IMR-90 (cell line): ENCODE data around the gene CD27. TPM values are rescaled to one million over a fixed set of nuclear protein-coding genes. Genes with fewer than 3 reads are reported as not detected.
A peak's percentile ranks its signal among the peaks of the same experiment; 100 is the strongest.

Source experiments
- ATAC-seq: fragments of 200-7000 bp; cut with Tn5 transposase; 2 replicates; pipeline ENCODE4 v1.9.1; 2020; ENCODE audit warnings: low read depth, mild to moderate bottlenecking, moderate library complexity
- BruUV-seq: library from RNA; stranded (reverse); fragments of 400-500 nt; replicated peaks from 2 replicates; lab custom pipeline; 2021; lab: Mats Ljungman, UMichigan
- CTCF ChIA-PET: fragments of 300-600 bp; formaldehyde crosslinking; extraction: SDS; loops from one replicate; lab custom pipeline; 2021; ENCODE audit warnings: antibody characterized with exemption; lab: Yijun Ruan, JAX
- POLR2A ChIA-PET: fragments of 300-600 bp; sonication (Branson Sonifier 250); formaldehyde crosslinking; loops from one replicate; lab custom pipeline; 2022; ENCODE audit warnings: antibody characterized with exemption; ENCODE audit not compliant: unreplicated experiment; lab: Charles Lee
- DNase-seq: peaks from one replicate; pipeline ENCODE4 v3.0.0; 2013
- H2AFZ ChIP-seq: replicated peaks from 2 replicates; pipeline ENCODE3; 2013; ENCODE audit warnings: low read length, mild to moderate bottlenecking; ENCODE audit not compliant: poor library complexity
- H2AK5ac ChIP-seq: 2 replicates; pipeline ENCODE4 v1.6.1; 2013; ENCODE audit warnings: low read depth, low read length, inconsistent platforms
- H2AK9ac ChIP-seq: replicated peaks from 2 replicates; pipeline ENCODE3; 2013; ENCODE audit warnings: mild to moderate bottlenecking, low read depth, low read length, moderate library complexity; ENCODE audit not compliant: poor library complexity
- H2BK120ac ChIP-seq: 2 replicates; pipeline ENCODE4 v1.6.1; 2013; ENCODE audit warnings: low read depth, low read length, inconsistent platforms
- H2BK15ac ChIP-seq: 3 replicates; pipeline ENCODE4 v1.6.1; 2013; ENCODE audit warnings: low read depth, low read length, inconsistent platforms
- H2BK20ac ChIP-seq: 2 replicates; pipeline ENCODE4 v1.6.1; 2013; ENCODE audit warnings: low read depth, mild to moderate bottlenecking, inconsistent platforms, low read length, moderate library complexity
- H2BK5ac ChIP-seq: 2 replicates; pipeline ENCODE4 v1.6.1; 2013; ENCODE audit warnings: mild to moderate bottlenecking, low read depth, low read length, inconsistent platforms; ENCODE audit not compliant: poor library complexity, severe bottlenecking
- H3K14ac ChIP-seq: replicated peaks from 2 replicates; pipeline ENCODE4 v1.6.1; 2013; ENCODE audit warnings: low read depth, low read length, inconsistent platforms
- H3K18ac ChIP-seq: 2 replicates; pipeline ENCODE4 v1.6.1; 2013; ENCODE audit warnings: low read depth, low read length, control low read depth
- H3K23ac ChIP-seq: 2 replicates; pipeline ENCODE4 v1.6.1; 2013; ENCODE audit warnings: low read depth, low read length, inconsistent platforms
- H3K27ac ChIP-seq: 2 replicates; pipeline ENCODE4 v1.5.1; 2013; ENCODE audit warnings: mild to moderate bottlenecking, control low read depth, low read length; ENCODE audit not compliant: insufficient read depth
- H3K27me3 ChIP-seq: 2 replicates; pipeline ENCODE4 v1.6.1; 2013; ENCODE audit warnings: low read length; ENCODE audit not compliant: control insufficient read depth, insufficient read depth
- H3K36me3 ChIP-seq: 2 replicates; pipeline ENCODE4 v1.6.1; 2013; ENCODE audit warnings: low read length, mixed read lengths; ENCODE audit not compliant: control insufficient read depth, insufficient read depth
- H3K4ac ChIP-seq: 2 replicates; pipeline ENCODE4 v1.6.1; 2013; ENCODE audit warnings: low read depth, low read length, inconsistent platforms
- H3K4me1 ChIP-seq: 2 replicates; pipeline ENCODE4 v1.6.1; 2013; ENCODE audit warnings: low read length, mixed read lengths; ENCODE audit not compliant: control insufficient read depth, insufficient read depth
- H3K4me2 ChIP-seq: 2 replicates; pipeline ENCODE4 v1.6.1; 2013; ENCODE audit warnings: low read depth, mild to moderate bottlenecking, control low read depth, low read length, moderate library complexity
- H3K4me3 ChIP-seq: 2 replicates; pipeline ENCODE4 v1.5.1; 2013; ENCODE audit warnings: low read depth, mild to moderate bottlenecking, control low read depth, low read length, moderate library complexity; ENCODE audit not compliant: insufficient read depth
- H3K56ac ChIP-seq: 2 replicates; pipeline ENCODE4 v1.6.1; 2013; ENCODE audit warnings: low read length, inconsistent platforms; ENCODE audit not compliant: insufficient read depth; ENCODE audit errors: extremely low read depth
- H3K79me1 ChIP-seq, 2 experiments: 2 replicates each; pipeline ENCODE4 v1.6.1; 2013; ENCODE audit warnings: low read length in 2 of 2, inconsistent platforms in 1 of 2, low read depth in 1 of 2
- H3K9ac ChIP-seq: 2 replicates; pipeline ENCODE4 v1.6.1; 2013; ENCODE audit warnings: low read depth, low read length, control low read depth
- H3K9me1 ChIP-seq: 2 replicates; pipeline ENCODE4 v1.6.1; 2013; ENCODE audit warnings: low read length, inconsistent platforms; ENCODE audit not compliant: insufficient read depth
- H3K9me3 ChIP-seq: 2 replicates; pipeline ENCODE4 v1.6.1; 2013; ENCODE audit warnings: low read length; ENCODE audit not compliant: control insufficient read depth, insufficient read depth
- H4K20me1 ChIP-seq: 2 replicates; pipeline ENCODE4 v1.6.1; 2013; ENCODE audit warnings: low read length, inconsistent platforms; ENCODE audit not compliant: insufficient read depth
- H4K5ac ChIP-seq: 2 replicates; pipeline ENCODE4 v1.6.1; 2013; ENCODE audit warnings: mild to moderate bottlenecking, low read depth, low read length, control low read depth
- H4K8ac ChIP-seq, 2 experiments: 2 replicates each; pipeline ENCODE4 v1.6.1; 2013; ENCODE audit warnings: low read depth in 2 of 2, low read length in 2 of 2, control low read depth in 1 of 2, inconsistent platforms in 1 of 2
- H4K91ac ChIP-seq: 2 replicates; pipeline ENCODE4 v1.6.1; 2013; ENCODE audit warnings: low read depth, low read length, inconsistent platforms; ENCODE audit not compliant: insufficient read depth
- CHD1 ChIP-seq: IDR thresholded peaks from 2 replicates; pipeline ENCODE4 v1.6.1; 2012; ENCODE audit warnings: low read depth, low read length, improper control_type of control experiment
- MAZ ChIP-seq: IDR thresholded peaks from 2 replicates; pipeline ENCODE4 v1.6.1; 2012; ENCODE audit warnings: low read depth, mild to moderate bottlenecking, low read length, improper control_type of control experiment, moderate library complexity, borderline replicate concordance
- WGBS, 2 experiments: methylation state at CpG; one replicate each; pipeline versions ENCODE4 v1.1.5 to v1.1.7; 2013; ENCODE audit warnings: missing lambda C conversion rate in 2 of 2; ENCODE audit not compliant: insufficient read length in 1 of 2; ENCODE audit errors: extremely low coverage in 2 of 2; 5-methylcytosine and 5-hydroxymethylcytosine counted together
- dilution Hi-C: fragments of 300-500 bp; cut with HindIII; formaldehyde crosslinking; loops from one replicate; pipeline ENCODE4 v1.14.3; 2018; ENCODE audit warnings: low sequenced_read_pairs; ENCODE audit not compliant: unreplicated experiment
- in situ Hi-C: fragments of 300-500 bp; cut with MboI; formaldehyde crosslinking; loops from 3 replicates; pipeline ENCODE4 v1.14.3; 2019; ENCODE audit warnings: low sequenced_read_pairs, inconsistent platforms, mixed read lengths
- intact Hi-C: fragments of 100-400 bp; cut with micrococcal nuclease; formaldehyde crosslinking; loops from 2 replicates; pipeline ENCODE4 v1.10.0; 2022
- polyA plus RNA-seq, 3 experiments: library from polyadenylated mRNA; depleted of rRNA; stranded (reverse); fragments of >200 nt; gene quantifications; 2 replicates each; pipeline ENCODE4 v1.2.3, GENCODE V29; 2012; ENCODE audit warnings: low replicate concordance in 1 of 3
- total RNA-seq: library from RNA; depleted of rRNA; stranded (reverse); fragments of >200 nt; gene quantifications from 2 replicates; pipeline ENCODE4 v1.2.3, GENCODE V29; 2012

Gene CD27
- total and polyA plus RNA-seq, 2 of the 4 experiments (the other 2 are of a cell fraction), result 0.07 TPM; not detected in 1

GRCh38 chr12:6469609-6470374, 25.0 kb downstream of the CD27 start:
- peak overlapping the region; percentile 95 for H3K4me2 ChIP-seq
- H3K9me3 ChIP-seq, result no peaks in the 10 kb centered on the region
- intact Hi-C loops, result loop anchor here (2.0 to 5.0 kb wide), 2 partner anchors 71 to 272 kb away; no protein-coding TSS in a partner anchor
- no peak overlapping the region for H3K56ac ChIP-seq
- peaks cover 6% of the 10 kb centered on the region; the same call in 1 of the 2 replicates for H3K9me1 ChIP-seq
- peaks cover 10 to 39% of the 10 kb centered on the region in 2 experiments for H3K79me1 ChIP-seq
- no CpG with 5 or more reads among the region's 16 CpGs for WGBS, 2 experiments
- DNase-seq, result no peak
- H4K20me1 ChIP-seq, result peaks cover 17% of the 10 kb centered on the region
- H3K18ac ChIP-seq, result no peak overlapping the region; the same call in 1 of the 2 replicates
- no peak overlapping the region for H4K5ac ChIP-seq
- TF ChIP-seq MAZ, result no peak
- TF ChIP-seq CHD1, result no peak
- dilution Hi-C loops, result no loop called here
- H3K9ac ChIP-seq, result peak overlapping the region; percentile 88
- peak overlapping the region; percentile 84 for H3K27ac ChIP-seq
- peaks cover 4% of the 10 kb centered on the region for H3K4me1 ChIP-seq
- H2BK20ac ChIP-seq, result no peak overlapping the region
- peak overlapping the region; percentile 68; the same call in 1 of the 2 replicates for H3K4ac ChIP-seq
- H2BK15ac ChIP-seq, result no peak overlapping the region
- H2BK120ac ChIP-seq, result no peak overlapping the region
- no peaks in the 10 kb centered on the region for H3K27me3 ChIP-seq
- H4K8ac ChIP-seq, result no peak overlapping the region
- ATAC-seq, result no peak
- TSS peak; percentile 48 for BruUV-seq
- peak overlapping the region; percentile 100 for H2AFZ ChIP-seq
- peak overlapping the region; percentile 94 for H3K14ac ChIP-seq
- peak overlapping the region; percentile 94 for H2AK5ac ChIP-seq
- no peak overlapping the region for H4K91ac ChIP-seq
- H3K4me3 ChIP-seq, result peak overlapping the region; percentile 78
- in situ Hi-C loops, result loop anchor here (25.0 kb wide), 1 partner anchor 282 kb away; no protein-coding TSS in a partner anchor
- H2AK9ac ChIP-seq, result peak overlapping the region; percentile 93
- peaks cover 10% of the 10 kb centered on the region for H3K36me3 ChIP-seq
- ChIA-PET POLR2A (interaction anchor here (0.8 to 1.3 kb wide), 3 partner anchors 11 to 134 kb away, joined by 4 read pairs; no protein-coding TSS in a partner anchor), CTCF (no interaction called here)
- H3K23ac ChIP-seq, result peak overlapping the region; percentile 92; the same call in 1 of the 2 replicates
- H2BK5ac ChIP-seq, result peak overlapping the region; percentile 84
